ENCODE data around the gene RNF141. TPM values are rescaled to one million over a fixed set of nuclear protein-coding genes. Genes with fewer than 3 reads are reported as not detected.

The RNF141 gene
- total RNA-seq, 1 experiment from 2014 or later, result 74.8 TPM

DNA sequence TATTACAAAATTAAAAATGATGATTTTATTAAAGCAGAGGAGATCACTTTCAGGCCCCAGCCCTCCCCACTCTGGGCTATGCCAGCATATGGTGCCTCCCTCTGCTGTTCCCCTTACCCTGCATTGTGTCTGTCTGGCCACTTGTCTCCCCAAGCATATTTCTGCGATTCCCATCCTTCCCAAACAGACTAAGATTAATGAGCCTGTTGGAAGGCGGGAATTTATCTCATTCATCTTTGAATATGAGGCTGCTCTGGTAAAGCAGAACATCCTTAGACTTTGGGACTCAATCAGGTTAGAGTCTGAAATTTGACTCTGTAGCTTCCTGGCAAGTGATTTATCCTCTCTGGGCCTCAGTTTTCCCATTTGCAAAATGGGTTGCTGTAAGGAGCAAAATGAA, 60.2 kb downstream of the RNF141 start:
- CTCF ChIA-PET, result no interaction called here
- no TSS peak for BruUV-seq (replicated peaks)
- H3K4me3 Mint-ChIP-seq (ENCODE audit: unreplicated experiment), result no peak overlapping the region
- no peaks in the 10 kb centered on the region for H3K9me3 ChIP-seq
- H3K4me3 ChIP-seq (ENCODE audit: low read depth, low read length), result no peak overlapping the region
- no peaks in the 10 kb centered on the region for H3K36me3 Mint-ChIP-seq (ENCODE audit: insufficient read depth, unreplicated experiment)
- POLR2A ChIA-PET, result no interaction called here
- H3K4me1 ChIP-seq, result no peaks in the 10 kb centered on the region
- H3K27me3 Mint-ChIP-seq (ENCODE audit: insufficient read depth, unreplicated experiment), result no peaks in the 10 kb centered on the region
- intact Hi-C loops (cut with micrococcal nuclease; ENCODE audit: unreplicated experiment), result no loop called here
- DNase-seq, result no peak
- H3K9me3 Mint-ChIP-seq (ENCODE audit: unreplicated experiment), result no peaks in the 10 kb centered on the region
- no peak overlapping the region for H3K27ac Mint-ChIP-seq (ENCODE audit: unreplicated experiment)
- TF ChIP-seq, protein P1, sequence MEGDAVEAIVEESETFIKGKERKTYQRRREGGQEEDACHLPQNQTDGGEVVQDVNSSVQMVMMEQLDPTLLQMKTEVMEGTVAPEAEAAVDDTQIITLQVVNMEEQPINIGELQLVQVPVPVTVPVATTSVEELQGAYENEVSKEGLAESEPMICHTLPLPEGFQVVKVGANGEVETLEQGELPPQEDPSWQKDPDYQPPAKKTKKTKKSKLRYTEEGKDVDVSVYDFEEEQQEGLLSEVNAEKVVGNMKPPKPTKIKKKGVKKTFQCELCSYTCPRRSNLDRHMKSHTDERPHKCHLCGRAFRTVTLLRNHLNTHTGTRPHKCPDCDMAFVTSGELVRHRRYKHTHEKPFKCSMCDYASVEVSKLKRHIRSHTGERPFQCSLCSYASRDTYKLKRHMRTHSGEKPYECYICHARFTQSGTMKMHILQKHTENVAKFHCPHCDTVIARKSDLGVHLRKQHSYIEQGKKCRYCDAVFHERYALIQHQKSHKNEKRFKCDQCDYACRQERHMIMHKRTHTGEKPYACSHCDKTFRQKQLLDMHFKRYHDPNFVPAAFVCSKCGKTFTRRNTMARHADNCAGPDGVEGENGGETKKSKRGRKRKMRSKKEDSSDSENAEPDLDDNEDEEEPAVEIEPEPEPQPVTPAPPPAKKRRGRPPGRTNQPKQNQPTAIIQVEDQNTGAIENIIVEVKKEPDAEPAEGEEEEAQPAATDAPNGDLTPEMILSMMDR (IDR thresholded peaks at IDR 0.05; ENCODE audit: insufficient read depth in 1 of 2, low read depth in 1 of 2, low read length in 1 of 2, severe bottlenecking in 1 of 2, unreplicated experiment in 1 of 2), result no peak
- H3K36me3 ChIP-seq (ENCODE audit: control insufficient read depth, insufficient read depth, low read length), result no peaks in the 10 kb centered on the region
- no peaks in the 10 kb centered on the region for H3K4me1 Mint-ChIP-seq (ENCODE audit: low read depth, unreplicated experiment)
- H3K27me3 ChIP-seq (replicated peaks; ENCODE audit: control insufficient read depth, insufficient read depth, low read length), result no peaks in the 10 kb centered on the region

DNA sequence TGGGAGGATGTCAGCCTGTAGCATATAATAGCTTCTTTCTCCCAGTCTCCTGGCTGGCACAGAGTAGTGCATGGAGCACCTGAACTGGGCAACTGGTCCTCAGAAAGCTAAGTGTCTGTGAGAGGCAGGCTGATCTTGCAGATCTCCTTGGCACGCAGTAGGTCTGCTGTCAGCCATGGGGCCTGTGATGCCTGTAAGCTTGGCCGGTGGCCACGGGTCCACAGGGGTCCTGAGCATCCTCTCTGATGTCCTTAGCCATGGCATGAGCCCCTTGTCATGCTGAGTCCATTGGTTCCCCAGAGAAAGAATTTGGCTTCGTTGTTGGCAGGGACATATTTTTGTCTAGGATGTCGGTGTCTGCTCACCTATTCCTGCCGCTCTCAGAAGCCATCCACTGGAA, 61.0 kb downstream of the RNF141 start:
- CTCF ChIA-PET, result no interaction called here
- H3K4me3 ChIP-seq (ENCODE audit: low read depth, low read length), result no peak overlapping the region
- H3K9me3 ChIP-seq, result no peaks in the 10 kb centered on the region
- Mint-ChIP-seq H3K9me3 (ENCODE audit: unreplicated experiment) (no peaks in the 10 kb centered on the region), H3K4me3 (ENCODE audit: unreplicated experiment) (no peak overlapping the region), H3K27ac (ENCODE audit: unreplicated experiment) (no peak overlapping the region), H3K36me3 (ENCODE audit: insufficient read depth, unreplicated experiment) (no peaks in the 10 kb centered on the region), H3K4me1 (ENCODE audit: low read depth, unreplicated experiment) (no peaks in the 10 kb centered on the region), H3K27me3 (ENCODE audit: insufficient read depth, unreplicated experiment) (no peaks in the 10 kb centered on the region)
- BruUV-seq (replicated peaks), result no TSS peak
- POLR2A ChIA-PET, result interaction anchor here (0.5 kb wide), 1 partner anchor 1019 kb away, joined by 3 read pairs; the partner anchor contains the start of gene ZNF143
- TF ChIP-seq, protein P1 (IDR thresholded peaks at IDR 0.05; ENCODE audit: insufficient read depth in 1 of 2, low read depth in 1 of 2, low read length in 1 of 2, severe bottlenecking in 1 of 2, unreplicated experiment in 1 of 2), result no peak
- intact Hi-C loops (cut with micrococcal nuclease; ENCODE audit: unreplicated experiment), result no loop called here
- DNase-seq, result no peak
- no peaks in the 10 kb centered on the region for H3K4me1 ChIP-seq
- no peaks in the 10 kb centered on the region for H3K27me3 ChIP-seq (replicated peaks; ENCODE audit: control insufficient read depth, insufficient read depth, low read length)
- no peaks in the 10 kb centered on the region for H3K36me3 ChIP-seq (ENCODE audit: control insufficient read depth, insufficient read depth, low read length)

DNA sequence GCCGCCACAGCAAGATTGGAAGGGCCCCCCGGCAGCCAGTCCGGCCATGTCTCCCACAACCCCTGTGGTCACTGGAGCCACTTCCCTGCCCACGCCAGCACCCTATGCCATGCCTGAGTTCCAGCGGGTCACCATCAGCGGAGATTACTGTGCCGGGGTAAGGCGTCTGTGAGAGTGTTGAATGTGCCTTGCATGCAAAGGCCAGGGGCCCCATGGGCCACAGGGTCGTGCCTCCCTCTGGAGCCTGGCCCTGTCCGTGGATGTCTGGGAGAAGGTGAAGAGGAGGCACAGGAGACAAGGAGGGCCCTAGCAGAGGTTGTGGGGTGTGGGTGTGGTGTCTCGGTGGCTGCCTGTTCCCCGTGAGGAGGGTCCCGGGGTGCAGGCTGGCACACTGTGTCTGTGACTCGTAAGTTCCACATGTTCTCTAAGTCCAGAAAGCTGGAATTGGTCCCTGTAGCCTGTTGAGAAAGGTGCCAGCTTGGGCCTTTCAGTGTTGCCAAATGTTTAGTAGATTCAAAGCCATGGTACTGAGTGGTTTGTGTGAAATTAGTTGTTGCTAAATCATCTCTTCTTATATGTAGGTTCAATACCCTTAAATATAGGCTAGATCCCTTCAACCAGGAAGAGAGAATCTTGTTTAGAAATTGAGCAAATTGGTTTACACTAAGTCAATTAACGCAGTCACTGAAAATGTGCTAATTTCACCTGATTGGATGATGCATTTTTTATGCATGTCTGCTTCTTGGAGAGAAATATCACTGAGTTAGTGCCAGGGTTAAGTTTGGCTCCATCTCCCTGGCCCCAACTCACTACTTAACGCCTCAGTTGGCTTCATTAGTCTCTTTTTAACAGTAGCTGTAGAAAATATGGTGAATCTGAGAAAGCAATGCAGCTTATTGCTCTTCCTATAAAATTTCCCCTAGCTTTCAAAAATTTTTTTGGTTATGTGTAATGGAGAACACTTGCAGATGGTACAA, 62.1 kb downstream of the RNF141 start:
- ChIA-PET CTCF (no interaction called here), POLR2A (no interaction called here)
- peaks cover 4% of the 10 kb centered on the region for H3K36me3 Mint-ChIP-seq (ENCODE audit: insufficient read depth, unreplicated experiment)
- no peaks in the 10 kb centered on the region for H3K9me3 ChIP-seq
- H3K4me1 Mint-ChIP-seq (ENCODE audit: low read depth, unreplicated experiment), result no peaks in the 10 kb centered on the region
- H3K27me3 Mint-ChIP-seq (ENCODE audit: insufficient read depth, unreplicated experiment), result no peaks in the 10 kb centered on the region
- DNase-seq, result no peak
- no peaks in the 10 kb centered on the region for H3K9me3 Mint-ChIP-seq (ENCODE audit: unreplicated experiment)
- H3K4me1 ChIP-seq, result no peaks in the 10 kb centered on the region
- TF ChIP-seq, protein P1 (IDR thresholded peaks at IDR 0.05; ENCODE audit: insufficient read depth in 1 of 2, low read depth in 1 of 2, low read length in 1 of 2, severe bottlenecking in 1 of 2, unreplicated experiment in 1 of 2), result no peak
- BruUV-seq (replicated peaks), result no TSS peak
- no peak overlapping the region for H3K27ac Mint-ChIP-seq (ENCODE audit: unreplicated experiment)
- no peaks in the 10 kb centered on the region for H3K27me3 ChIP-seq (replicated peaks; ENCODE audit: control insufficient read depth, insufficient read depth, low read length)
- no peaks in the 10 kb centered on the region for H3K36me3 ChIP-seq (ENCODE audit: control insufficient read depth, insufficient read depth, low read length)
- no peak overlapping the region for H3K4me3 Mint-ChIP-seq (ENCODE audit: unreplicated experiment)
- intact Hi-C loops (cut with micrococcal nuclease; ENCODE audit: unreplicated experiment), result no loop called here
- H3K4me3 ChIP-seq (ENCODE audit: low read depth, low read length), result no peak overlapping the region

All from Caco-2 (cell line).